Caco-2 (cell line): Measurements from ENCODE around the gene NNT. TPM values are rescaled to one million over a fixed set of nuclear protein-coding genes. Genes with fewer than 3 reads are reported as not detected.

Experiments used
- BruUV-seq: library from RNA; stranded (reverse); fragments of 400-500 nt; replicated peaks from 2 replicates; lab custom pipeline; 2021; lab: Mats Ljungman, UMichigan
- CTCF ChIA-PET: fragments of 300-600 bp; sonication (Branson Sonifier 250); formaldehyde crosslinking; loops from one replicate; lab custom pipeline; 2022; ENCODE audit warnings: antibody characterized with exemption; lab: Charles Lee
- POLR2A ChIA-PET: fragments of 300-600 bp; sonication (Branson Sonifier 250); formaldehyde crosslinking; loops from one replicate; lab custom pipeline; 2022; ENCODE audit warnings: antibody characterized with exemption; lab: Charles Lee
- DNase-seq, 2 experiments: peaks; one replicate each; pipeline versions ENCODE4 v3.0.0 to v3.0.0-alpha.2; 2020 to 2022
- H3K27me3 ChIP-seq: replicated peaks from 2 replicates; pipeline ENCODE4 v1.6.0; 2011; ENCODE audit warnings: low read length; ENCODE audit not compliant: control insufficient read depth, insufficient read depth
- H3K36me3 ChIP-seq: 2 replicates; pipeline ENCODE4 v1.5.1; 2011; ENCODE audit warnings: low read length; ENCODE audit not compliant: control insufficient read depth, insufficient read depth
- H3K4me1 ChIP-seq: fragments of 250-450 bp; sonication (Bioruptor Pico); 2 replicates; pipeline ENCODE4 v1.5.1; 2020; ENCODE audit warnings: mild to moderate bottlenecking
- H3K4me3 ChIP-seq: 2 replicates; pipeline ENCODE4 v1.5.1; 2011; ENCODE audit warnings: low read depth, mild to moderate bottlenecking, control low read depth, low read length
- H3K9me3 ChIP-seq: fragments of 250-450 bp; sonication (Bioruptor Pico); 2 replicates; pipeline ENCODE4 v1.5.1; 2020; ENCODE audit warnings: mild to moderate bottlenecking, moderate library complexity
- H3K27ac Mint-ChIP-seq: one replicate; pipeline ENCODE4 v1.8.0; 2022; ENCODE audit warnings: mixed read lengths; ENCODE audit not compliant: unreplicated experiment
- H3K27me3 Mint-ChIP-seq: one replicate; pipeline ENCODE4 v1.8.0; 2022; ENCODE audit warnings: mixed read lengths; ENCODE audit not compliant: insufficient read depth, unreplicated experiment
- H3K36me3 Mint-ChIP-seq: one replicate; pipeline ENCODE4 v1.8.0; 2022; ENCODE audit warnings: mild to moderate bottlenecking, mixed read lengths; ENCODE audit not compliant: insufficient read depth, unreplicated experiment
- H3K4me1 Mint-ChIP-seq: one replicate; pipeline ENCODE4 v1.8.0; 2022; ENCODE audit warnings: low read depth, mixed read lengths; ENCODE audit not compliant: unreplicated experiment
- H3K4me3 Mint-ChIP-seq: one replicate; pipeline ENCODE4 v1.8.0; 2022; ENCODE audit warnings: mild to moderate bottlenecking, moderate library complexity, mixed read lengths; ENCODE audit not compliant: unreplicated experiment
- H3K9me3 Mint-ChIP-seq: one replicate; pipeline ENCODE4 v1.8.0; 2022; ENCODE audit warnings: mixed read lengths; ENCODE audit not compliant: unreplicated experiment
- intact Hi-C: fragments of 100-400 bp; cut with micrococcal nuclease; formaldehyde crosslinking; loops from one replicate; pipeline ENCODE4 v1.10.0; 2022; ENCODE audit not compliant: unreplicated experiment
- total RNA-seq: library from RNA; stranded (reverse); gene quantifications from 2 replicates; pipeline ENCODE4 v1.2.3, GENCODE V29; 2022
- TF ChIP-seq, protein P1 (sequence below), 2 experiments: fragments of 200-600 bp in 1 of 2; IDR thresholded peaks; 1 replicate in 1 of 2; 2 replicates in 1 of 2; pipeline versions ENCODE4 v1.5.1 to v1.8.0; 2011 to 2022; ENCODE audit warnings: antibody characterized with exemption in 1 of 2, control low read depth in 1 of 2, inconsistent platforms in 1 of 2, low read depth in 1 of 2, low read length in 1 of 2, mild to moderate bottlenecking in 1 of 2, moderate library complexity in 1 of 2; ENCODE audit not compliant: insufficient read depth in 1 of 2, severe bottlenecking in 1 of 2, unreplicated experiment in 1 of 2

The NNT gene
- total RNA-seq, 1 experiment from 2014 or later: 44.8 TPM

GRCh38 chr5:43622074-43622473, 19.1 kb downstream of the NNT start:
- no peak for DNase-seq
- no peak overlapping the region for H3K4me3 Mint-ChIP-seq
- TF ChIP-seq, protein P1, sequence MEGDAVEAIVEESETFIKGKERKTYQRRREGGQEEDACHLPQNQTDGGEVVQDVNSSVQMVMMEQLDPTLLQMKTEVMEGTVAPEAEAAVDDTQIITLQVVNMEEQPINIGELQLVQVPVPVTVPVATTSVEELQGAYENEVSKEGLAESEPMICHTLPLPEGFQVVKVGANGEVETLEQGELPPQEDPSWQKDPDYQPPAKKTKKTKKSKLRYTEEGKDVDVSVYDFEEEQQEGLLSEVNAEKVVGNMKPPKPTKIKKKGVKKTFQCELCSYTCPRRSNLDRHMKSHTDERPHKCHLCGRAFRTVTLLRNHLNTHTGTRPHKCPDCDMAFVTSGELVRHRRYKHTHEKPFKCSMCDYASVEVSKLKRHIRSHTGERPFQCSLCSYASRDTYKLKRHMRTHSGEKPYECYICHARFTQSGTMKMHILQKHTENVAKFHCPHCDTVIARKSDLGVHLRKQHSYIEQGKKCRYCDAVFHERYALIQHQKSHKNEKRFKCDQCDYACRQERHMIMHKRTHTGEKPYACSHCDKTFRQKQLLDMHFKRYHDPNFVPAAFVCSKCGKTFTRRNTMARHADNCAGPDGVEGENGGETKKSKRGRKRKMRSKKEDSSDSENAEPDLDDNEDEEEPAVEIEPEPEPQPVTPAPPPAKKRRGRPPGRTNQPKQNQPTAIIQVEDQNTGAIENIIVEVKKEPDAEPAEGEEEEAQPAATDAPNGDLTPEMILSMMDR (IDR thresholded peaks at IDR 0.05; ENCODE audit: insufficient read depth in 1 of 2, low read depth in 1 of 2, low read length in 1 of 2, severe bottlenecking in 1 of 2, unreplicated experiment in 1 of 2): no peak
- H3K9me3 ChIP-seq: no peaks in the 10 kb centered on the region
- H3K36me3 Mint-ChIP-seq: peaks cover 14% of the 10 kb centered on the region
- intact Hi-C loops: no loop called here
- ChIA-PET POLR2A (no interaction called here), CTCF (no interaction called here)
- H3K27me3 ChIP-seq: no peaks in the 10 kb centered on the region
- no peaks in the 10 kb centered on the region for H3K9me3 Mint-ChIP-seq
- no peaks in the 10 kb centered on the region for H3K4me1 Mint-ChIP-seq
- no peaks in the 10 kb centered on the region for H3K27me3 Mint-ChIP-seq
- BruUV-seq: no TSS peak
- H3K27ac Mint-ChIP-seq: no peak overlapping the region
- H3K4me3 ChIP-seq: no peak overlapping the region
- H3K36me3 ChIP-seq: peaks cover 1% of the 10 kb centered on the region; the same call in 1 of the 2 replicates
- H3K4me1 ChIP-seq: no peaks in the 10 kb centered on the region

DNA sequence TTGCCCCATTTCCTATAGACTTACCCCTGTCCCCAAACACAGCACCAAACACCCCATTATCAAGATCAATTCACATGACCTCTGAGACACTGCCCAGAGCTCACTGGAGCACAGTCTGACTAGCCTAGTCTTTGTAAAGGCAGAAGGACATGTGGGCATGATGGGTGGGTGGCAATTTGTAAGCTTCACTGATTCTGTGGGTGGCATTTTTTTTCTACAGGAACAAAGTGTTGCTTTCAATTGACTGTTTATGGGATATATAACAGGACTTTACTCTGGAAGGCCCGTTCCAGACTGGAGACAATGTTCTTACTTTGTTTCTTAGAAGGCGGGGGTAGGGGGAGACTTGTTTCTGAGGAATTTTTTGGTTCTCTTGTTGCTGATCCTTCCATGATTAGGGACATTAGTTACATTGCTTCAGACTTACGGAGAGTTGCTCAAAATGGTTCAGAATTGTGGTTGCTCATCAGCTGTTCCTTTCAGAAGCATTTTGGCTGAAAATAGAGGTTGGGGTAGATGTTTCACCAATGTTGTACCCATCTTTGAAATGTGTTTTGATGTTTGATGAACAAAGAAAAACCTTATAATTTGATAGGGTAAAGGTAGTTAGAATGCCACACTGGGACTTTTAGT, 20.2 kb downstream of the NNT start:
- no peaks in the 10 kb centered on the region for H3K27me3 Mint-ChIP-seq
- ChIA-PET CTCF (no interaction called here), POLR2A (interaction anchor here (0.7 kb wide), 1 partner anchor 242 kb away, joined by 3 read pairs; no protein-coding TSS in a partner anchor)
- no peaks in the 10 kb centered on the region for H3K9me3 Mint-ChIP-seq
- intact Hi-C loops: no loop called here
- BruUV-seq: no TSS peak
- peaks cover 5% of the 10 kb centered on the region for H3K4me1 Mint-ChIP-seq
- no peak for DNase-seq
- H3K4me3 ChIP-seq: no peak overlapping the region
- H3K36me3 Mint-ChIP-seq: peaks cover 17% of the 10 kb centered on the region
- peaks cover 6% of the 10 kb centered on the region for H3K4me1 ChIP-seq
- H3K4me3 Mint-ChIP-seq: no peak overlapping the region
- TF ChIP-seq, protein P1 (IDR thresholded peaks at IDR 0.05; ENCODE audit: insufficient read depth in 1 of 2, low read depth in 1 of 2, low read length in 1 of 2, severe bottlenecking in 1 of 2, unreplicated experiment in 1 of 2): no peak
- H3K27me3 ChIP-seq: no peaks in the 10 kb centered on the region
- peaks cover 1% of the 10 kb centered on the region; the same call in 1 of the 2 replicates for H3K36me3 ChIP-seq
- H3K9me3 ChIP-seq: no peaks in the 10 kb centered on the region; the same call in 1 of the 2 replicates
- H3K27ac Mint-ChIP-seq: no peak overlapping the region

DNA sequence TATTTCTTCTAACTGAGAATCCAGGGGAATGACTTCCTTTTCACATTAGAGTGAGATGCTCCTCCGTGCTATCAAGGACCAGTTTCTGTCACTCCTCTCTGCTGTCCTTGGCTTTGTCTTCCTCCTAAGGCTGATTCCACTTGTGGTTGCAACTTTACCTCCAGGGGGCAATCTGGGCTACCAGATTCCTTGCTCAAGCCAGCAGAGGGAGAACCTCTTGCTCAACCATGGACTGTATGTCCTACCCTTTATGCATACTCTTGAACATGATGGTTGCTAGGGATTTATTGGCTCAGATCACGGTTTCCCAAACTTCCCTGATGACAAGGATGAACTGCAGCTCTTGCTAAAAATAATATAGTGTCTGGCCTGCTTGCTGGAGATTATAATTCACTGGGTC, 24.0 kb downstream of the NNT start:
- no TSS peak for BruUV-seq
- no peaks in the 10 kb centered on the region for H3K9me3 Mint-ChIP-seq
- H3K4me3 Mint-ChIP-seq: no peak overlapping the region
- ChIA-PET CTCF (no interaction called here), POLR2A (no interaction called here)
- H3K9me3 ChIP-seq: no peaks in the 10 kb centered on the region; the same call in 1 of the 2 replicates
- intact Hi-C loops: no loop called here
- H3K27ac Mint-ChIP-seq: no peak overlapping the region
- peaks cover 19% of the 10 kb centered on the region for H3K36me3 Mint-ChIP-seq
- H3K36me3 ChIP-seq: no peaks in the 10 kb centered on the region
- H3K4me1 Mint-ChIP-seq: peaks cover 6% of the 10 kb centered on the region
- no peaks in the 10 kb centered on the region for H3K27me3 Mint-ChIP-seq
- H3K4me3 ChIP-seq: no peak overlapping the region
- H3K27me3 ChIP-seq: no peaks in the 10 kb centered on the region
- peak; percentile 71 to 73 for DNase-seq
- TF ChIP-seq, protein P1 (IDR thresholded peaks at IDR 0.05; ENCODE audit: insufficient read depth in 1 of 2, low read depth in 1 of 2, low read length in 1 of 2, severe bottlenecking in 1 of 2, unreplicated experiment in 1 of 2): peak; percentile 63 to 88
- peaks cover 7% of the 10 kb centered on the region for H3K4me1 ChIP-seq
